OCI-LY3 (cell line): Measurements from ENCODE around the gene PTGES3L.

Experiments
- EZH2phosphoT487 ChIP-seq: fragments of 200-600 bp; shearing (Covaris generic); IDR thresholded peaks from 2 replicates; pipeline ENCODE4 v1.6.1; 2018; ENCODE audit warnings: antibody characterized with exemption, mixed run types, low read depth
- TF ChIP-seq, protein P1 (sequence below): fragments of 200-600, 300-600 bp; sonication (generic); IDR thresholded peaks from 2 replicates; pipeline ENCODE4 v1.5.1; 2014; ENCODE audit warnings: antibody characterized with exemption, low read length, low read depth

DNA sequence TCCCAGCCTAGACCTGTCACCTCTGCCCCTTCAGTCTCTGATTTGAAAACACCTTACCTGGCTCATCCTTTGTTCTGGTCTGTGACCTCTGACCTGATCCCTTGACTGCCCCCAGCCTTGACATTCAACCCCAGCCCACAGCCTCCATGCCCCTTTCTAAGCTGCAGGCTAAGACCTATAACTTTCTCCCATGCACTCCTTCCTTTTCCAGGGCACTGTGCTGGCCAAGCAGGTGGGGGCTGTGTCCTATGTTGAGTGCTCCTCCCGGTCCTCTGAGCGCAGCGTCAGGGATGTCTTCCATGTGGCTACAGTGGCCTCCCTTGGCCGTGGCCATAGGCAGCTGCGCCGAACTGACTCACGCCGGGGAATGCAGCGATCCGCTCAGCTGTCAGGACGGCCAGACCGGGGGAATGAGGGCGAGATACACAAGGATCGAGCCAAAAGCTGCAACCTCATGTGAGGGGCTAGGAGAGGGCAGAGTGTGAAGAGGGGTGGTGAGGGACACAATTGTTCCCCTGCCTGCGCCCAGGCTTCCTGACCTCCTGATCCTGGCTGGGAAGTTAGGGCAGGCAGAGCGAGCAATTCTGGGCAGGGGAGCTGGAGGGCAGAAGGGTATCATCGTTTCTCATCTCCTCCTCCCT, 48.5 kb upstream of the PTGES3L start:
- TF ChIP-seq, protein P1, sequence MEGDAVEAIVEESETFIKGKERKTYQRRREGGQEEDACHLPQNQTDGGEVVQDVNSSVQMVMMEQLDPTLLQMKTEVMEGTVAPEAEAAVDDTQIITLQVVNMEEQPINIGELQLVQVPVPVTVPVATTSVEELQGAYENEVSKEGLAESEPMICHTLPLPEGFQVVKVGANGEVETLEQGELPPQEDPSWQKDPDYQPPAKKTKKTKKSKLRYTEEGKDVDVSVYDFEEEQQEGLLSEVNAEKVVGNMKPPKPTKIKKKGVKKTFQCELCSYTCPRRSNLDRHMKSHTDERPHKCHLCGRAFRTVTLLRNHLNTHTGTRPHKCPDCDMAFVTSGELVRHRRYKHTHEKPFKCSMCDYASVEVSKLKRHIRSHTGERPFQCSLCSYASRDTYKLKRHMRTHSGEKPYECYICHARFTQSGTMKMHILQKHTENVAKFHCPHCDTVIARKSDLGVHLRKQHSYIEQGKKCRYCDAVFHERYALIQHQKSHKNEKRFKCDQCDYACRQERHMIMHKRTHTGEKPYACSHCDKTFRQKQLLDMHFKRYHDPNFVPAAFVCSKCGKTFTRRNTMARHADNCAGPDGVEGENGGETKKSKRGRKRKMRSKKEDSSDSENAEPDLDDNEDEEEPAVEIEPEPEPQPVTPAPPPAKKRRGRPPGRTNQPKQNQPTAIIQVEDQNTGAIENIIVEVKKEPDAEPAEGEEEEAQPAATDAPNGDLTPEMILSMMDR: no peak
- TF ChIP-seq EZH2phosphoT487: no peak
